Gastroesophageal sphincter (tissue), 3 donors: ENCODE data around the gene PTGIR.

Source experiments
- POLR2A ChIP-seq, 2 donors: fragments of 450-650 bp; IDR thresholded peaks; one replicate each; pipeline ENCODE4 v1.6.1; 2017; ENCODE audit warnings: antibody characterized with exemption in 2 of 2, mild to moderate bottlenecking in 2 of 2, moderate library complexity in 1 of 2
- TF ChIP-seq, protein P1 (sequence below), 4 experiments: fragments of 200-600 bp in 2 of 4; fragments of 450-650 bp in 2 of 4; sonication (generic) in 1 of 4; IDR thresholded peaks; one replicate each; pipeline ENCODE4 v1.5.1; 2017 to 2019; ENCODE audit warnings: antibody characterized with exemption in 4 of 4, mild to moderate bottlenecking in 2 of 4, moderate library complexity in 2 of 4

DNA sequence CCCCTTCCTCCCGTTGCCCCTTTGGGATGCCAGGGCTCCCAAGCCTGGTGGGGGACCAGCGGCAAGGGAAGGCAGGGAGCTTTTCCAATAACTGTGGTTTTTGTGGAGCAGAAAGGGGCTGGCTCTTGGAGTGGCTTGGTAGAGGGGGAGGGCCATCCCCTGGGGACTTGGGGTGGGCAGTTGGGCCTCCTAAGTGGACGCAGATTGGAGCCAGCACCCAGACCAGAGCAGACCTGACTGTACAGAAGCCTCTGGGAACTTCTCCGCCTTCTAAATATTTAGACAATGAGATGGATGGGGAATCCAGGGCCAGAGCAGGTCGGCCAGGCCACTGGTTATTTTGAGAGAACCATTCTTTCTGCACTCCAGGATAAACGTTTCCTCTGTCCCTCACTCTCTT, 4.2 kb downstream of the PTGIR start:
- TF ChIP-seq POLR2A (IDR thresholded peaks at IDR 0.05) = no peak
- TF ChIP-seq, protein P1, sequence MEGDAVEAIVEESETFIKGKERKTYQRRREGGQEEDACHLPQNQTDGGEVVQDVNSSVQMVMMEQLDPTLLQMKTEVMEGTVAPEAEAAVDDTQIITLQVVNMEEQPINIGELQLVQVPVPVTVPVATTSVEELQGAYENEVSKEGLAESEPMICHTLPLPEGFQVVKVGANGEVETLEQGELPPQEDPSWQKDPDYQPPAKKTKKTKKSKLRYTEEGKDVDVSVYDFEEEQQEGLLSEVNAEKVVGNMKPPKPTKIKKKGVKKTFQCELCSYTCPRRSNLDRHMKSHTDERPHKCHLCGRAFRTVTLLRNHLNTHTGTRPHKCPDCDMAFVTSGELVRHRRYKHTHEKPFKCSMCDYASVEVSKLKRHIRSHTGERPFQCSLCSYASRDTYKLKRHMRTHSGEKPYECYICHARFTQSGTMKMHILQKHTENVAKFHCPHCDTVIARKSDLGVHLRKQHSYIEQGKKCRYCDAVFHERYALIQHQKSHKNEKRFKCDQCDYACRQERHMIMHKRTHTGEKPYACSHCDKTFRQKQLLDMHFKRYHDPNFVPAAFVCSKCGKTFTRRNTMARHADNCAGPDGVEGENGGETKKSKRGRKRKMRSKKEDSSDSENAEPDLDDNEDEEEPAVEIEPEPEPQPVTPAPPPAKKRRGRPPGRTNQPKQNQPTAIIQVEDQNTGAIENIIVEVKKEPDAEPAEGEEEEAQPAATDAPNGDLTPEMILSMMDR (IDR thresholded peaks at IDR 0.05) = no peak
